Measurements from ENCODE around the gene ACOX3. TPM values are rescaled to one million over a fixed set of nuclear protein-coding genes. Genes with fewer than 3 reads are reported as not detected.

Gene ACOX3
- total and polyA plus RNA-seq, 9 of the 15 experiments (the other 6 are each of a cell fraction or from before 2014, with no cell fraction given), result 0.68 to 7.3 (median 3.7) TPM

GRCh38 chr4:8428288-8429097 is 12.0 kb downstream of the ACOX3 start (continued):
- TF ChIP-seq PATZ1 (CRISPR knock-in tag; IDR thresholded peaks at IDR 0.05; ENCODE audit: borderline replicate concordance) (peak; percentile 73; the same call in 1 of the 2 replicates), REST (IDR thresholded peaks at IDR 0.05; ENCODE audit: borderline replicate concordance) (no peak), REST (CRISPR knock-in tag; IDR thresholded peaks at IDR 0.05; ENCODE audit: low read depth) (peak; percentile 72; the same call in 1 of the 2 replicates), HNRNPL (IDR thresholded peaks at IDR 0.05; ENCODE audit: low read depth, low read length) (0 out of 2 replicates have a peak, but pooled peaks have one; percentile 23), SP1 (CRISPR knock-in tag; IDR thresholded peaks at IDR 0.05) (peak; percentile 94), CBX3 (IDR thresholded peaks at IDR 0.05; ENCODE audit: borderline replicate concordance in 1 of 2, low read length in 2 of 2) (0 out of 3 replicates have a peak, but pooled peaks of 1 of the 2 experiments have one; percentile 37), JUNB (CRISPR knock-in tag; conservative IDR thresholded peaks at IDR 0.05) (peak; percentile 70), POLR2G (IDR thresholded peaks at IDR 0.05; ENCODE audit: low read depth, low read length) (peak; percentile 86), JUND (IDR thresholded peaks at IDR 0.05; ENCODE audit: borderline replicate concordance, low read depth, low read length) (peak; percentile 81), JUND (tag; IDR thresholded peaks at IDR 0.05; ENCODE audit: borderline replicate concordance, low read depth, low read length) (peak; percentile 56; the same call in 1 of the 3 replicates), HMG20B (CRISPR knock-in tag; IDR thresholded peaks at IDR 0.05) (no peak), FUS (optimal IDR thresholded peaks at IDR 0.05; ENCODE audit: low read depth, low read length) (peak; percentile 71), JUN (IDR thresholded peaks at IDR 0.05; ENCODE audit: borderline replicate concordance, low read depth, low read length) (peak; percentile 77), JUN (CRISPR knock-in tag; IDR thresholded peaks at IDR 0.05; ENCODE audit: borderline replicate concordance) (0 out of 2 replicates have a peak, but pooled peaks have one; percentile 54), ATF6 (CRISPR knock-in tag; IDR thresholded peaks at IDR 0.05) (no peak)

All from K562 (cell line).